LoVo (cell line): Measurements from ENCODE around the gene IKZF2.

ENCODE experiments used
- DNase-seq: peaks from one replicate; pipeline ENCODE4 v3.0.0-alpha.2; 2016; ENCODE audit warnings: low spot score

The IKZF2 gene

DNA sequence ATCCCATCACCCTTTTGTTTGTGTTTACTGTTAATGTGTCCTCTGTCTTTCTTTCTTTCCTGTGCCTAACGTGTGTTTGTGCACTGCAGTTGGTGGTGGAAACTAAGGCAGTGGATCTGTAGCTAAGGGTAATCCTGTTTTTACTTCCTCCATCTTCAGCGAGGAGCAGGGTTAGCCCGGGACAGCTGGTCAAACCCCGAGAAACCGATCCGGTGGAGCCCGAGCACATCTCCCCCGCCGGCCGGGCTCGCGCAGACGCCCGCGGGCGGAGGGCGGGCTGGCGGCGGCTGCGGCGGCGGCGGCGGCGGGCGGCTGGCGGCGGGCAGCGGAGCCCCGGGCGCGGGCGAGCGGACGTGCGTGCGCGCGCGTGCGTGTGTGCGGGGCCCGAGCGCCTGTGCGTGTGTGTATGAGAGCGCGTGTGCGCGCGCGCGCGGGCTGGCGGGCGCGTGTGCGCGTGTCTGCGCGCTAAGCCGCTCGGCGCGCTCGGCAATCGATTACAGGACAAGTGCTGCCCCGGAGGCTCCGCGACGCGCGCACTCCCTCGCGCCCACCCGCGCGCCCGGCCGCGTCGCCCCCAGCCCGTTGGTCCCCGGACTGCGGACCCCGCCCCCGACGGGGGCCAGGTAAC is at the start of gene IKZF2:
TSS of gene IKZF2 (minus strand) at position 176 of the 628 bp plus-strand sequence. CDS start 2,983 bp downstream, outside the sequence.
- peak; percentile 62 for DNase-seq

GRCh38 chr2:213199871-213200270 is 48.5 kb upstream of the IKZF2 start:
- DNase-seq: no peak

GRCh38 chr2:213189001-213189899 is 37.8 kb upstream of the IKZF2 start:
- no peak for DNase-seq

DNA sequence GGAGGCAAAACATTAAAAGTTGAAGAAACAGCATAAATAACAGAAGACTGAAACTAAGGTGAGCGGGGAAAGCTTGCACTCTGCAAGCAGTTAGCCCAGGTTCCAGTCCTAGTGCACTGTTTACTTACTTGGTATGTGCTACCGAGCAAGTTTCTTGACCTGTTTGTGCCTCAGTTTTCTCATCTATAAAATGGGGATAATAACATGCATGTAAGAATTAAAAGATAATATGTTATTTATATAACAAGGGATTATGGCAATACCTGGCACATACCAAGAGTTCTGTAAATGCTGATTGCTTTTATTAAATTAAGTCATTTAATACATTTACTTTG is 37.1 kb upstream of the IKZF2 start:
- no peak for DNase-seq

DNA sequence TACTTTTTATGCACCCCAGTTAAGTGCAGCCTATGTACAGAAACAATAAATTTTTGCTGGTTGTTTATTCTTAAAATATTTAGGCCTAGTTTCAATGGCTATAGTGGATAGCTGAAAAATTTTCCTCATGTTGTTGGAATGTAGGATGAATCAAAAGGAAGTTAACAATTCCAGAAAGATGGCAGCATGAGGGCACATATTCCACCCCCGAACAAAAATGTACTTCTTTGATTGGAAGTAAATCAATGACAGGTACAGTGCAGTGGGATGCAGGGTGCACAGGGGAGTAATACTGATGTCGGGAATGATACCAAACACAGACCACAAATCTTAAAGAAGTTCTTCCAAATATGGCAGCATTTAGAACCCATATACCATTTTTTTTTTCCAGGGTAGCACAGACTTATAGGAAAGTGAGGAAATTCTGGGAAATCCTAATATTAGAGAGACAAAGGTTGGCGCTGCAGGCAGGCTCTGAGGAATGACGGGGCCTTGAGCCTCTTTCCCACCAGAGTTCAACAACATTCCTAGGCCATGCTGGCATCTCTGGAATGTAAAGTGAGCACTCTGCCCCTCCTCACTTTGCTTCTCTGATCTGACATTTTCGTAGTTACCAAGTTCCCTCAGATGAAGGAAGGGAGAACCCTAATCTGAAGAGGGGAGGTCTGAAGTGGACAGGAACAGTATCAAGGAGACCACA is 36.6 kb upstream of the IKZF2 start:
- no peak for DNase-seq

DNA sequence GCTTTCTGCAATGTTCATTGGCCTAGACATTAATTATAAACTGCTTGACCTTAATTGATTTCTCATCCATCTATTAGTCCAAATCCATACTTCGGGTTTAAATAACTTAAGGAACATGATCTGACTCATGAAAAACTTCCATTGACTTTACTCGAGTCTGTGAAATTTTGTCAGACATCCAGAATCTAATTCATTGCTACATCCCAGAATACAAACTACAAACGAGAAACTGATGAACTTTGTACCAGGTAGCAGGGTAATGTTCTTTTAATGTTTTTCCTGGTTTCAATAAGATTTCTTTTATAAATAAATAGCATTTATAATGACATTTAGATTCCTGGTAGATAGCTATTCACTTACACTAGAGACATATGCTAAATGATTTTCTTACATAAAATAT is 36.0 kb upstream of the IKZF2 start:
- DNase-seq: no peak

GRCh38 chr2:213185147-213185822 is 33.9 kb upstream of the IKZF2 start:
- DNase-seq: no peak

- no peak for DNase-seq
Measured at GRCh38 chr2:213181712-213182111, 30.3 kb upstream of the IKZF2 start.

- DNase-seq: no peak
Measured at GRCh38 chr2:213177679-213178078, 26.3 kb upstream of the IKZF2 start.

GRCh38 chr2:213175673-213176247 is 24.3 kb upstream of the IKZF2 start:
- DNase-seq: no peak

- no peak for DNase-seq
Measured at GRCh38 chr2:213172641-213173040, 21.2 kb upstream of the IKZF2 start.

GRCh38 chr2:213171147-213171546 is 19.7 kb upstream of the IKZF2 start:
- DNase-seq: no peak

DNA sequence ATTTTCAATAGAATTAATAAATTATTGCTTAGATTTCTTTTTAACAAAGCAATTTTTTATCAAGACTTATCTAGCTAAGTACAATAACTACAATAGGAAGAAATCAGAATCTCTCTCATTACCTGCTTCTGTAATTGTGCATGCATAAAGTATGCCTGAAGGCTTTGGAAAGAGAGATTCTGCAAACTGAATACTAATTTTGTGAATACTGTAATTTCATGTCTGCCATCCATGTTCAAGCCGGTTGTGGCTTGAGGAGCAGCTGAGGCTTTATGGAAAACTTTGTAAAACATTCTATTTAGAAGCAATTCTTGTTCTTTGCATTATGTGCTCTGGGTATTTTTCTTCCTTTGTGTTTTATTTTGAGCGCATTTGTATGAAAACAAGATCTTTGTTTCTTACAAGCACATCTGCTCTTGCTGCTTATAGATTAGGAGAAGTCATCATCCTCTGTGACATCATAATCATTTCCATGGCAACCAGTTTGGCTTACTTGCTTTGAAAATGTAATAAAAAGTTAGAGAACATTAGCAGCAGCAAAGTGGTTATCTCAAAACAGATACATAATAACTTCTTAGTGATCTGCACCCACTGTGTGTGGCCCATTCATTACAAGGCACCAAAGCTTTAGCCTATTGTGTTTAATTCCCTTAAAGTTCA is 16.0 kb upstream of the IKZF2 start:
- no peak for DNase-seq

DNA sequence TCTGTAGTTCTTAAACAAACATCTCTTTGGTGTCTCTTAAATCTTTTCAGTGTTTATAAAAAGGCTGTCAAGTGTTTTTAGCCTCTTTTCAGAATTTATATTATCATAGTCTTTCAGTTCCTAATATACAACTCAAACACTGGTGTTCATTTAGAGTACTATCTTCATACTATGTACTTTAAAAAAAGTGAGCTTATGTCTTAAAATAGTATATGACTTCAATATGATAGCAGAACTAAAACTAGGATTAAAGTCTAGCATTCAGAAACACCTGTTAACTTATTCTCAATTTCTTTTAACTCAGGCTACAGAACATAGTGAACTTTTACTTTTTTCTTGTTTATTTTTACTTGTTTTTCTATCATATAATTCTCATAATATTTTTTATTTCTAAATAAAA is 14.7 kb upstream of the IKZF2 start:
- no peak for DNase-seq

GRCh38 chr2:213164263-213164662 is 12.9 kb upstream of the IKZF2 start:
- DNase-seq: no peak

- DNase-seq: no peak
Measured at GRCh38 chr2:213162516-213163118, 11.2 kb upstream of the IKZF2 start.

DNA sequence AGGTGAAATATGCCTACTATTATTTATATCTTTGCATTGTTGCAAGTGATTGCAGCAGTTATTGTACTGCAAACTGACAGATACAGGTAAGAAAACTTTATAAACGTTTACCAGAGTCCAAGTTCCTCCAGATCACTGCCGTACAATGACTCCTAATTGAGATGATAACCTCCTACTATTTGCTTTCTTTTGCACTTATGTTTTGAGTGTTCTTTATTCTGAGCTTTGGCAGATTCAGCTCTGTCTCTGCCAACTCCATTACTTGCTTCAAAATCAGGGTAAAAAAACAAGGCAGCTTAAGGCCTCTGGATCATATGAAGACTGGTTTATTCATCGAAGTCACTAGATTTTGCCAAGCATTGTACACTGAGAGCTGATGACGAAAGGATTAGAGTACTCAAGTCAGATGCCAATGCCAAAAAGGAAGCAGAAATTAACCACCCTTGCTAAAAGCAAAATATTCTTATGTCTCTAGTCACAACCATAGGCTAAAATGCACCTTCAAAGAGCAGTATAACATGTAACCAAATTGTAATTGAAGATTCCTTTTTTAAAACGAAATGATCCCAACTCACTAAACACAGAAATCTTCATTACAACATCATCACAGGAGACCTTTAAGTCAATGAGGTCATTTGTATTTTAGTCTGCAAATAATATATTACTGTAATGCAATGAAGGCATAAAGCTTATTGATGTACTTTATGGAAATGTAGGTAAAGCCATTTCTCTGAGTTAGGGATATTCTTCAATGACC is 10.5 kb upstream of the IKZF2 start:
- no peak for DNase-seq

- no peak for DNase-seq
Measured at GRCh38 chr2:213159768-213160167, 8.4 kb upstream of the IKZF2 start.

DNA sequence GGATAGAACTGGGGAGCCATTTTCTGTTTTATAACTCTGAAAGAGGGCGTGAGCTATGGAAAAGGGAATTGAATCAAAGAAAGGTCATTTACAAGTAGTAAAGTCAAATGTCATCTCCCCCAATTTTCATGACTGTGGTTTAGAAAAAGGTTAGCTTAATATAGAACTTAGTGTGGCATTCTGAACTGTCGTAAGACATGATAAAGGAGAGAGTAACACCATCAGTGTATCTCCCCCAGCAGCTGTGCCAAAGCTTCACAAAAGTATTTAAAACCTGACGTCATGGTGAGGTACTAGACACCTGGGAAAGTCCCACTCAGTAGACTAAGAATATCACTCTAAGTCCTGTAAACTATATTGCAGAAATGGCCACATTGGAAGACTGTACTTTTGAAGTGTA is 5.8 kb upstream of the IKZF2 start:
- no peak for DNase-seq

- no peak for DNase-seq
Measured at GRCh38 chr2:213156717-213157116, 5.3 kb upstream of the IKZF2 start.
